ENCODE measurements around the gene BCL2.
"Not testable (repeated sequence)": the region's sequence is repeated elsewhere in the genome, so short reads cannot be mapped to it uniquely, and the experiment has no call there.

Gene BCL2

GRCh38 chr18:63257453-63257852, 62.1 kb downstream of the BCL2 start:
- DNase-seq: no peak

GRCh38 chr18:63255435-63255834, 64.1 kb downstream of the BCL2 start:
- DNase-seq: no peak

GRCh38 chr18:63254716-63255399, 64.7 kb downstream of the BCL2 start:
- DNase-seq: no peak

- peak; percentile 42 for DNase-seq
Measured at GRCh38 chr18:63253428-63254372, 65.9 kb downstream of the BCL2 start.

- DNase-seq: no peak
Measured at GRCh38 chr18:63253014-63253413, 66.6 kb downstream of the BCL2 start.

- DNase-seq: no peak
Measured at GRCh38 chr18:63249771-63250170, 69.8 kb downstream of the BCL2 start.

- DNase-seq: no peak
Measured at GRCh38 chr18:63247926-63248325, 71.6 kb downstream of the BCL2 start.

- DNase-seq: no peak
Measured at GRCh38 chr18:63247506-63247905, 72.1 kb downstream of the BCL2 start.

- no peak for DNase-seq
Measured at GRCh38 chr18:63245600-63245999, 74.0 kb downstream of the BCL2 start.

GRCh38 chr18:63244607-63245006, 75.0 kb downstream of the BCL2 start:
- DNase-seq: peak; percentile 62

GRCh38 chr18:63241760-63242159, 77.8 kb downstream of the BCL2 start:
- DNase-seq: no peak

GRCh38 chr18:63241317-63241712, 78.3 kb downstream of the BCL2 start:
- no peak for DNase-seq

GRCh38 chr18:63240531-63241316, 78.8 kb downstream of the BCL2 start:
- no peak for DNase-seq

- no peak for DNase-seq
Measured at GRCh38 chr18:63238693-63239075, 80.9 kb downstream of the BCL2 start.

GRCh38 chr18:63237881-63238692, 81.5 kb downstream of the BCL2 start:
- DNase-seq: peak; percentile 92

GRCh38 chr18:63236921-63237846, 82.4 kb downstream of the BCL2 start:
- no peak for DNase-seq

GRCh38 chr18:63236406-63236805, 83.2 kb downstream of the BCL2 start:
- DNase-seq: no peak

- not testable (repeated sequence) for DNase-seq
Measured at GRCh38 chr18:63235920-63236319, 83.6 kb downstream of the BCL2 start.

GRCh38 chr18:63234841-63235240, 84.7 kb downstream of the BCL2 start:
- DNase-seq: no peak

GRCh38 chr18:63234432-63234831, 85.1 kb downstream of the BCL2 start:
- DNase-seq: no peak

GRCh38 chr18:63233334-63233733, 86.2 kb downstream of the BCL2 start:
- DNase-seq: no peak

Data from eye (tissue), 1 donor.